ENCODE measurements around the gene SPEF2. TPM values are rescaled to one million over a fixed set of nuclear protein-coding genes. Genes with fewer than 3 reads are reported as not detected.

The SPEF2 gene
- total RNA-seq, 1 donor from 2014 or later = 5.8 TPM

DNA sequence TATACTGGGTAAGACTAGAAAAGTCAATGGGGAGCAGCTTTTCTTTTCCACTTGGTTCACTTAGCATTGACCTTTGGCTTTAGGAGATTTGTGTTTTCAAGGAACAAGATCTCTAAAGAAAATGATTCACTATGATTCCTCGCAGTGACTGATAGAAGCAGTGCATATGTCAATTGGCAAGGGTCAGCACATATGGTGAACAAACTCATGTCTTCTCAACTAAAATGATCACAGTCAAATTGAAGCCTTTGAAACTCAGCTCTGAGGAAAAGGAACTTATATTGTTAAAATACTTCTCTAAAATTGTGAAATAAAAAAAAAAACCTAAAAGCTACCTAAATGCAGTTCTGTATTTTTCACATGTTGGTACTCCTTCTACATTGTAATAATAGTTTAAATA, 195.9 kb downstream of the SPEF2 start:
- intact Hi-C loops (cut with micrococcal nuclease) = no loop called here
- Mint-ChIP-seq H3K9me3 (peaks cover 4% of the 10 kb centered on the region), H3K27ac (peak overlapping the region; percentile 51), H3K36me3 (ENCODE audit: low read depth) (peaks cover 2% of the 10 kb centered on the region), H3K27me3 (no peaks in the 10 kb centered on the region), H3K4me3 (no peak overlapping the region), H3K4me1 (peaks cover 35% of the 10 kb centered on the region)
- no peak for DNase-seq

DNA sequence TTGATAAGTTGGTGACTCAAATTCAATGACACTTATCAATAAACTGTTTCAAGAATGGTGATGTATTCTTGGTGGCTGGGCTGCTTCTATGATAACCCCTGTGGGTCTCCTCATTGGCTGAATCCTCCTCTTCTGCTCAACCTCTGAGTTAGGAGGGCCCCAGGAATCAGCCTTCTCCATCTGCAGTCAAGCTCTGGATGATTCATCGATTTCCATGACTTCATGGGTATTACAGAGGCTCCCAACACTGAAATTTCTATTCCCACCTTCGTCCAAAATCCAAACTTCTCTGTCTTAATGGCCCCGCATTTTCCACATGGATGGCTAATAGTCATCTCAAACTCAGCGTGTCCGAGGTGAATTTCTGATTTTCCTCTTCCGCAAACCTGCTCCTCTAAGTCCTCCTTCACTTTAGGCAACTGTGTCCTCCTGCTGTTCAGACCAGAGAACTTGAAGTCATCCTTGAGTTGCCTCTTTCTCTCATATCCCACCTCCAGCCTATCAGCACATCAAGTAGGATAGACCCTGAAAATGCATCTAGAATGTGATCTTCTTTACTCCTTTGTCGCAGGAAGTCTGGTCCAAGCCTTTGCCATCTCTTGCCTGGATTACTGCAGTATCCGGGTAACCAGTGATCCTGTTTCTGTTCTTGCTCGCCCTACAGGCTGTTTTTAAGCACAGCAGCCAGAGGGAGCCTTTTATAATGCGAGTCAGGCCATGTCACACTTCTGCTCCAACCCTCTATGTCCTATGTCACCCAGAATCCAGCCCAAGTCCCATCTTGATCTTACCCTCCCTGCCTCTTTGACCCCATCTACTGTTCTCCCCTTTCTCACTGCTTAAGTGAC, 197.7 kb downstream of the SPEF2 start:
- H3K4me3 Mint-ChIP-seq = no peak overlapping the region
- H3K4me1 Mint-ChIP-seq = peaks cover 34% of the 10 kb centered on the region
- intact Hi-C loops (cut with micrococcal nuclease) = loop anchor here (5.0 kb wide), 1 partner anchor 143 kb away; no protein-coding TSS in a partner anchor
- H3K9me3 Mint-ChIP-seq = peaks cover 7% of the 10 kb centered on the region
- peaks cover 6% of the 10 kb centered on the region for H3K36me3 Mint-ChIP-seq (ENCODE audit: low read depth)
- H3K27ac Mint-ChIP-seq = no peak overlapping the region
- peak; percentile 83 for DNase-seq
- H3K27me3 Mint-ChIP-seq = no peaks in the 10 kb centered on the region

DNA sequence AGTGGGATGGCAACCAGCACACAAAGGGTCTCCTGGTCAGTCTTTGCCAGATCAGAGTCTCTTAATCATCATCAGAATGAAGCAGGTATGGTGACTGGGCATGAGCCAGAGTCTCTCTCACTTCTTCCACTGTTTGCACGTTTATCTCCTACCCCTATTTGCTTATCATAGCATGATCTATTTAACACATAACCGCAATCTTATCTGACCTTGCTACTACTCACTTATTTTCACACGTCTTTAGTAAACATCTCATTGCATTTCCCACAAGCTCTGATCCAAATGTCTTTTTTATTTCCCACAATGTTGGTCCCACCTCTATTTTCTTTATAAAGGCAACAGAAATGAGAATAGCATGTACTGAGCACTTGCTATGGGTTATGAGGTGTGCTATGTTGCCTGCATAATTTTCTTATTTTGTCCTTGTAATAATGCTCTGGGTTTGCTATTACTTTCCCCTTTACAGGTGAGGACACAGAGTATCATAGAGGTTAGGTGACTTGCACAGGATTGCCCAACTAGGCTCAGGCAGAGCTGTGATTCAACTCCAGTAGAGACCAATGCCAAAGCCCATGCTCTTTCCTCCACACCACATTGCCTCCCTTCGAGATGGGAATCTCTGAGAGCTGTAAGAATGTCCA, 199.3 kb downstream of the SPEF2 start:
- Mint-ChIP-seq H3K27me3 (no peaks in the 10 kb centered on the region), H3K36me3 (ENCODE audit: low read depth) (peaks cover 10% of the 10 kb centered on the region), H3K4me1 (peaks cover 34% of the 10 kb centered on the region), H3K4me3 (no peak overlapping the region), H3K27ac (no peak overlapping the region), H3K9me3 (peaks cover 12% of the 10 kb centered on the region)
- intact Hi-C loops (cut with micrococcal nuclease) = loop anchor here (5.0 kb wide), 1 partner anchor 145 kb away; no protein-coding TSS in a partner anchor
- DNase-seq = peak; percentile 59

DNA sequence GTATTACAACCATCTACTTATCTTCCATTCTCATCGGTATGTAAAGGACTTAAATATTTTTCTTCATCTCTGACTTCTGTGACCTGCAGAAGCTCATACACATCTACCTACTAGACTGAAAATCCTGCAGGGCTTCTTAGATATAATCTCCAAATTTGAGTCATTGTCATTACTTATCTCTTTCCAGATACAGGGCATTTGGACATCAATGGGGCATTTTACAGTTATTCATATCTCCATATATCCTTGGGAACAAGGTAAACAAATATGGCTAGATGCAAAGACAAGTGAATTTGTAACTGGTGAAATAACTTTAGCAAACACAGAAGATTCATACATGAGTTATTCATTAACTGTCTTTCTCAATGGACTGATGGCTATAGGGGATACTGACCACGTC, 201.4 kb downstream of the SPEF2 start:
- Mint-ChIP-seq H3K9me3 (peaks cover 12% of the 10 kb centered on the region), H3K27me3 (no peaks in the 10 kb centered on the region), H3K27ac (peak overlapping the region; percentile 15), H3K4me1 (peaks cover 52% of the 10 kb centered on the region), H3K36me3 (ENCODE audit: low read depth) (peaks cover 11% of the 10 kb centered on the region), H3K4me3 (peak overlapping the region; percentile 9)
- peak; percentile 13 for DNase-seq
- intact Hi-C loops (cut with micrococcal nuclease) = loop anchor here (5.0 kb wide), 1 partner anchor 147 kb away; no protein-coding TSS in a partner anchor

DNA sequence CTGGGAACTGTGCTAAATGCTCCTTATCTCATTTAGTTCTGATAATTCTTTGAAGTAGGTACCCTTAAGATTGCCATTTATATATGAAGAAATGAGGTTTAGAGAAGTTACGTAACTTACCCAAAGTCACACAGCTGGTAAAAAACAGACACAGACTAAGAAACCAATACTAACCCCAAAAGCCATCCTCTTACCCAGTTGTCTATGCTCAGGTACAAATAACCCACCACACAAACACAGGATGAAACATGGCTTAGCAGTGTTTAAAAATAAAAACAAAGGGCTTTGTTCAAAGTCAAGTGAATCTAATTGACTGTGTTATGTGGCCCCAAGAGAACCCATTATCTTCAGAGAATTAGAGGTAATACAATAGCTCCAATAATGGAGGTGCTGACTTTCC, 202.0 kb downstream of the SPEF2 start:
- Mint-ChIP-seq H3K4me1 (peaks cover 54% of the 10 kb centered on the region), H3K4me3 (no peak overlapping the region), H3K27ac (peak overlapping the region; percentile 77), H3K36me3 (ENCODE audit: low read depth) (peaks cover 15% of the 10 kb centered on the region), H3K27me3 (no peaks in the 10 kb centered on the region), H3K9me3 (peaks cover 12% of the 10 kb centered on the region)
- peak; percentile 59 for DNase-seq
- intact Hi-C loops (cut with micrococcal nuclease) = loop anchor here (5.0 kb wide), 1 partner anchor 147 kb away; no protein-coding TSS in a partner anchor

DNA sequence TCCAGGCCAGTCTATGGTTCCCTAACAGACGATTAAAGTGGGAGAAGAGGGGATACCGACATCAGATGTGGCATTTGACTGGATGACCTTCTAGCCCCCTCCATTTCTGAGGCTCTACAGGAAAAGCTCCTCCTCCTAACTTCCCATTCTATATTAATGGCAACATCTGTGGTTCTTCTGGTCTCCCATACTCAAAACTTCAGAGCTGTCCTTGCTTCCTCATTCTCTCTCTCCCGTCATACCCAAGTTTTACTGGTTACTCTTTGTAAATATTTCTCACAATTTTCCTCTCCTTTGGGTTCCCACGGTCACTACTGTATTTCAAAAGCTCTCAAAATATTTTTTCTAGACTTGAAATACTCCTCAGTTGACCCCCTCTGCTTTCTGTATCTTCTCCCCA, 203.1 kb downstream of the SPEF2 start:
- peak overlapping the region; percentile 77 for H3K27ac Mint-ChIP-seq
- no peak overlapping the region for H3K4me3 Mint-ChIP-seq
- intact Hi-C loops (cut with micrococcal nuclease) = loop anchor here (1.0 kb wide), 2 partner anchors 9 to 12 kb away; no protein-coding TSS in a partner anchor
- DNase-seq = peak; percentile 52
- peaks cover 17% of the 10 kb centered on the region for H3K36me3 Mint-ChIP-seq (ENCODE audit: low read depth)
- no peaks in the 10 kb centered on the region for H3K27me3 Mint-ChIP-seq
- H3K9me3 Mint-ChIP-seq = peaks cover 12% of the 10 kb centered on the region
- H3K4me1 Mint-ChIP-seq = peaks cover 60% of the 10 kb centered on the region

DNA sequence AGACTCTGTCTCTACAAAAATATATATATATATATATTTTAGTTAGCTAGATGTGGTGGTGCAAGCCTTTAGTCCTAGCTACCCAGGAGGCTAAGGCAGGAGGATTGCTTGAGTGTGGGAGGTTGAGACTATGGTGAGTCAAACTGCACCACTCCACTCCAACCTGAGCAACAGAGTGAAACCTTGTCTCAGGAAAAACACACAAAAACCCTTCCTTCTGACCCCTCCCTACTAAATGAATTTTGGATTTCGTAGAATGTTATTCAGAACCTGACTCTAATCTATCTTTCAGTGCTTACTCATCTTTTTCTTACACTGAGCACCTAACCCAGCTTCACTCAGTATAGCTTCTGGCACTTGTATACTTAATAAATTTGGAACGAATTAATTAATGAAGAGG, 203.8 kb downstream of the SPEF2 start:
- peak; percentile 64 for DNase-seq
- Mint-ChIP-seq H3K4me3 (peak overlapping the region; percentile 64), H3K4me1 (peaks cover 68% of the 10 kb centered on the region), H3K27ac (peak overlapping the region; percentile 90), H3K27me3 (no peaks in the 10 kb centered on the region), H3K36me3 (ENCODE audit: low read depth) (peaks cover 17% of the 10 kb centered on the region), H3K9me3 (peaks cover 12% of the 10 kb centered on the region)
- intact Hi-C loops (cut with micrococcal nuclease) = loop anchor here (1.0 kb wide), 2 partner anchors 10 to 11 kb away; no protein-coding TSS in a partner anchor

DNA sequence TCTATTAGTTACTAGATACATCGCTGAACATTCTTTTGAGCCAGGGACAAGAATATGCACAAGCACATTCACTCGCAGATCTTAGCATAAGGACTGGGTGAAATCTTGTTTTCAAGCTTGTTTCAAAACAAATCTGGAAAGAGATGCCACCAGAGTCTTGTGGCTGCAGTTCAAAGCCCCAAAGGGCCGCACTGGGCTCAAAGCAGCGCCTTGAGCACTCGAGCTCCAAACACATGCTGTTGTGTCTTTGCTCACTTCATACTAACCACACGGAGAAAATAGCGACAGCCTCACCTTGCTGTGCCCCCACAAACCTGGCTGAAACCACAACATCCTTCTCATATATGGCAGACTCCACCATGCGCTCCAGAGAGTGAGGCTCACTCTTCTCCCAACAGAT, 204.8 kb downstream of the SPEF2 start:
- intact Hi-C loops (cut with micrococcal nuclease) = no loop called here
- H3K27me3 Mint-ChIP-seq = no peaks in the 10 kb centered on the region
- H3K27ac Mint-ChIP-seq = peak overlapping the region; percentile 90
- peaks cover 12% of the 10 kb centered on the region for H3K9me3 Mint-ChIP-seq
- peak overlapping the region; percentile 64 for H3K4me3 Mint-ChIP-seq
- H3K36me3 Mint-ChIP-seq (ENCODE audit: low read depth) = peaks cover 17% of the 10 kb centered on the region
- peaks cover 77% of the 10 kb centered on the region for H3K4me1 Mint-ChIP-seq
- DNase-seq = peak; percentile 82

DNA sequence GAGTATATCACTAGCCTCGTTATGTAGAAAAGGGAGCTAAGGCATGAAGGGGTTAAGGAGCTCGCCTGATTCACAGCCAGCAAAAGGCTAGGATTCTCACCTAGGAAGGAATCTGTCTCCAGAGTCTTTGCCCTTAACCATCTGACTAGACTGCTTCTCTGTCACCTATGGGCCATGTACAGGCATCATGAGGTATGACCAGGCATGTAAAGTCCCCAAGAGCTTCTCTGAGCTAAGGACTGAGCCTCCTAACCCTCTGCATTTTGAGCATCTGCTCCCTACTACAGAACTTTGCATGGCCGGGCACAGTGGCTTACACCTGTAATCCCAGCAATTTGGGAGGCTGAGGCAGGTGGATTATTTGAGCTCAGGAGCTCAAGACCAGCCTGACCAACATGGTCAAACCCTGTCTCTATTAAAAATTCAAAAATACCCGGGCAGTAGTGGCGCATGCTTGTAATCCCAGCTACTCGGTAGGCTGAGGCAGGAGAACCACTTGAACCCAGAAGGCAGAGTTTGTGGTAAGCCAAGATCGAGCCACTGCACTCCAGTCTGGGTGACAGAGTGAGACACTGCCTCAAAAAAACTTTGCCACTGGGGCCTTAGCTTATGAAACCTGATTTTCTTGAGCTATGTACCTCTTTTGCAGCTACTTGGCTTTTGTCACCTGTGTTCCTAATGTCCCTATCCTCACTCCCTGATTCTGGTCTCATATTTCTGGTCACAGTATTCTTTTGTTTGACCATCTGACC, 205.9 kb downstream of the SPEF2 start:
- intact Hi-C loops (cut with micrococcal nuclease) = no loop called here
- H3K27me3 Mint-ChIP-seq = no peaks in the 10 kb centered on the region
- H3K27ac Mint-ChIP-seq = peak overlapping the region; percentile 98
- DNase-seq = peak; percentile 70
- H3K9me3 Mint-ChIP-seq = peaks cover 12% of the 10 kb centered on the region
- peaks cover 86% of the 10 kb centered on the region for H3K4me1 Mint-ChIP-seq
- H3K4me3 Mint-ChIP-seq = peak overlapping the region; percentile 30
- H3K36me3 Mint-ChIP-seq (ENCODE audit: low read depth) = peaks cover 17% of the 10 kb centered on the region

DNA sequence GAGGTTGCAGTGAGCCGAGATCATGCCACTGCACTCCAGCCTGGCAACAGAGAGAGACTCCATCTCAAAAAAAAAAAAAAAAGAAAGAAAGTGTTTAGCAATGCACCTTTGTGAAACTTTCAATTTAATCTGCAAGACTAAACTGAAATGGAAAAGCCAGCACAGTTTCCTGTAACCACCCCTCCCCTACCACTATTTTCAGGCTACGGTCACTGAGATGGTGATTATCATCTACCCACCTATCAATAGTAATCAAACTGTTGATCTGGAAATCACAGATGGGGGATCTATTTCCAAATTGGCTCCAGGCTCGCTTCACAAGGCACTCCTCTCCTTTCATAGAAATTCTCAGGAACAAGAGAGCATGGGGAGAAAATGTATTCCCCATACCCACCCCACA, 208.4 kb downstream of the SPEF2 start:
- peak; percentile 71 for DNase-seq
- peak overlapping the region; percentile 98 for H3K27ac Mint-ChIP-seq
- peaks cover 81% of the 10 kb centered on the region for H3K4me1 Mint-ChIP-seq
- H3K27me3 Mint-ChIP-seq = no peaks in the 10 kb centered on the region
- peak overlapping the region; percentile 69 for H3K4me3 Mint-ChIP-seq
- H3K9me3 Mint-ChIP-seq = peaks cover 1% of the 10 kb centered on the region
- intact Hi-C loops (cut with micrococcal nuclease) = loop anchor here (1.0 kb wide), 1 partner anchor 10 kb away; no protein-coding TSS in a partner anchor
- H3K36me3 Mint-ChIP-seq (ENCODE audit: low read depth) = peaks cover 9% of the 10 kb centered on the region

DNA sequence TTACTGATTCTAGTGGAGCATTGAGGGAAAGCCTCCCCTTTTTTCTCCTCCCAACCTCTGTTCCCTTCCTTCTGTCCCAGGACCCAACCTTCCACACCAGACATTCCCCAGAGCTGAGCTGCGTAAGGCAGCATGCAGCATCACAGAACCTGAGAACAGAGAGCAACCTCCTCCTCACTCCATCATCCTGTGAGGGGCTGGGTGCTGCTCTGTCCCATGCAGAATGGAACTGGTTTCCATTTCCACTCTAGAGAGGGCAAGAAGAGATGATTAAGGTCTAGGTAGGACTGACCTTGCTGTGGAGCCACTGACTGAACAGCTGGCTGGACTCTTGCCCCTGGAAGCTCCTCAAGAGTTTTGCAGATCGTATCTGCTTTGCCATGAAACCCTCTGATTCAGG, 208.9 kb downstream of the SPEF2 start:
- Mint-ChIP-seq H3K36me3 (ENCODE audit: low read depth) (peaks cover 8% of the 10 kb centered on the region), H3K4me1 (peaks cover 83% of the 10 kb centered on the region), H3K27ac (peak overlapping the region; percentile 98), H3K4me3 (peak overlapping the region; percentile 69), H3K9me3 (no peaks in the 10 kb centered on the region), H3K27me3 (no peaks in the 10 kb centered on the region)
- DNase-seq = peak; percentile 74
- intact Hi-C loops (cut with micrococcal nuclease) = loop anchor here (1.0 kb wide), 1 partner anchor 10 kb away; no protein-coding TSS in a partner anchor

DNA sequence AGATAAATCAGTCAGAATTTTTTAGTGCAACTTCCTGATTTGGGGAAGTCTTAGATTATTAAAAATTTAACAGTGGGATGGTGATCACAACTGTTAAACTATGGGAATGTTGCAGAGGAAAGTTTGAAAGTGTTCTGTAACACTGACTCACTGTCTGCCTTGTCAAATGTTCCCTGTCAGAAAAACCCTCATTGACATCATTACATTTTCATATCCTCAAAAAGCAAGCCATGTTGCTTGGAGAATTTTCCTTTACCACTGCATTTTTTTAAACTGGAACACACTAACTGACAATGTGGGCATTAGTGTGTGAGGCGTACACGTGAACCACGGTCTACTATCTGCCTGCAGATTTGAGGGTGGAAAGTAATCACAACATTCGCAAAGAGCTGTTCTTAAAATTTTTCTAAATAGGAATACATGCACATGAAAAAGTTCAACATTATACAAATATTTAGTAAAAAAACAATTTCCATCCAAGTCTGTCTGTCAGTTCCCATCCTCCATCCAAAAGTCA, 210.5 kb downstream of the SPEF2 start:
- Mint-ChIP-seq H3K9me3 (no peaks in the 10 kb centered on the region), H3K27me3 (no peaks in the 10 kb centered on the region), H3K4me1 (peaks cover 80% of the 10 kb centered on the region), H3K36me3 (ENCODE audit: low read depth) (peaks cover 7% of the 10 kb centered on the region), H3K27ac (peak overlapping the region; percentile 98), H3K4me3 (peak overlapping the region; percentile 34)
- peak; percentile 61 for DNase-seq
- intact Hi-C loops (cut with micrococcal nuclease) = loop anchor here (1.0 kb wide), 1 partner anchor 17 kb away; no protein-coding TSS in a partner anchor

DNA sequence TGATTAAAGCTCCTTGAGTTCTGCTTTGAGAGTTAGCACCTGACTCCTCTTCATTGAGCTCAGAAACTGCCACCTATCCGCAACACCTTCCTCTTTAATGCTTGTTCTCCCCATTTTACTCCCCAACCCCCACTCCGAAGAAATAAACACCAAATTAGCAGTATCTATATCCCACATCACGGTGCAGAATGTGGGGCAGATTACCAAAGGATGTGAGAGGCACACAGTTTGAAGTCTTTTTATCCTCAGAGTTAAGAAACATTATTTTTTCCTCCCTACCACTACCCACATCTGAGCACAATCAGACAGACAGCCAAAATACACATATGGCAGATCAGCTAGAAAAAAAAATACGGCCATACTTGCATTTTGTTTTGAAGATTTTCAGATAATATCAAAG, 212.9 kb downstream of the SPEF2 start:
- DNase-seq = peak; percentile 81
- H3K27ac Mint-ChIP-seq = peak overlapping the region; percentile 86
- H3K36me3 Mint-ChIP-seq (ENCODE audit: low read depth) = peaks cover 2% of the 10 kb centered on the region
- H3K4me1 Mint-ChIP-seq = peaks cover 81% of the 10 kb centered on the region
- H3K9me3 Mint-ChIP-seq = no peaks in the 10 kb centered on the region
- no peaks in the 10 kb centered on the region for H3K27me3 Mint-ChIP-seq
- peak overlapping the region; percentile 55 for H3K4me3 Mint-ChIP-seq
- intact Hi-C loops (cut with micrococcal nuclease) = no loop called here
